Lower leg skin (tissue), 3 donors: ENCODE data around the gene MS4A8.

Experiments used
- POLR2A ChIP-seq, 2 donors: fragments of 450-650 bp; IDR thresholded peaks; one replicate each; pipeline ENCODE4 v1.6.1; 2016 to 2017; ENCODE audit warnings: antibody characterized with exemption in 2 of 2, mild to moderate bottlenecking in 1 of 2, moderate library complexity in 1 of 2
- TF ChIP-seq, protein P1 (sequence below), 3 donors: fragments of 450-650 bp; IDR thresholded peaks; one replicate each; pipeline ENCODE4 v1.5.1; 2016; ENCODE audit warnings: antibody characterized with exemption in 3 of 3, mild to moderate bottlenecking in 3 of 3, moderate library complexity in 2 of 3

DNA sequence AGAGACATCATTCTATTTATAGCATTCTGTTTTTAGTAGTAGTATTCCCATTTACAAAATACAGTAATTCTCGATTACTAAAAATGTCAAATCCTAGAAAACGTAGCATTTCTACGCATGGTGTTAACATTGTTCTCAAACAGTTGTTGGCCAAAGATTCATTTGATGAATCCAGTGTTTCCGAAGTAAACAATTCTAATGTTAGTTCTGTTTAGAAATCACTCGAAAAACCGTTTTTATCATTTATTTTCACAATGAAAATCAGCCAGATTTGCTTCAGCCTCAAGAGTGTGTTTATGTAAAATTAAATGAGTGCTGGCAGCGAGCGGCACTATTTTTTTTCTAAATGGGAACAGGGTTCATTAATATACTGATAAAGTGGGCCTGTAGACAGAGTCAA lies 32.2 kb downstream of the MS4A8 start:
- TF ChIP-seq POLR2A (IDR thresholded peaks at IDR 0.05): no peak
- TF ChIP-seq, protein P1, sequence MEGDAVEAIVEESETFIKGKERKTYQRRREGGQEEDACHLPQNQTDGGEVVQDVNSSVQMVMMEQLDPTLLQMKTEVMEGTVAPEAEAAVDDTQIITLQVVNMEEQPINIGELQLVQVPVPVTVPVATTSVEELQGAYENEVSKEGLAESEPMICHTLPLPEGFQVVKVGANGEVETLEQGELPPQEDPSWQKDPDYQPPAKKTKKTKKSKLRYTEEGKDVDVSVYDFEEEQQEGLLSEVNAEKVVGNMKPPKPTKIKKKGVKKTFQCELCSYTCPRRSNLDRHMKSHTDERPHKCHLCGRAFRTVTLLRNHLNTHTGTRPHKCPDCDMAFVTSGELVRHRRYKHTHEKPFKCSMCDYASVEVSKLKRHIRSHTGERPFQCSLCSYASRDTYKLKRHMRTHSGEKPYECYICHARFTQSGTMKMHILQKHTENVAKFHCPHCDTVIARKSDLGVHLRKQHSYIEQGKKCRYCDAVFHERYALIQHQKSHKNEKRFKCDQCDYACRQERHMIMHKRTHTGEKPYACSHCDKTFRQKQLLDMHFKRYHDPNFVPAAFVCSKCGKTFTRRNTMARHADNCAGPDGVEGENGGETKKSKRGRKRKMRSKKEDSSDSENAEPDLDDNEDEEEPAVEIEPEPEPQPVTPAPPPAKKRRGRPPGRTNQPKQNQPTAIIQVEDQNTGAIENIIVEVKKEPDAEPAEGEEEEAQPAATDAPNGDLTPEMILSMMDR (IDR thresholded peaks at IDR 0.05): no peak
